ENCODE measurements around the gene ACOT4.
"Not testable (repeated sequence)": the region's sequence is repeated elsewhere in the genome, so short reads cannot be mapped to it uniquely, and the experiment has no call there.

ACOT4 gene

GRCh38 chr14:73634011-73634833, 42.5 kb downstream of the ACOT4 start:
- peak; percentile 43 for DNase-seq

- not testable (repeated sequence) for DNase-seq
Observed at GRCh38 chr14:73636355-73636754, 44.7 kb downstream of the ACOT4 start.

GRCh38 chr14:73637830-73638229, 46.2 kb downstream of the ACOT4 start:
- DNase-seq: no peak

- DNase-seq: no peak
Observed at GRCh38 chr14:73640796-73641365, 49.2 kb downstream of the ACOT4 start.

- DNase-seq: peak; percentile 90
Observed at GRCh38 chr14:73644531-73645247, 53.0 kb downstream of the ACOT4 start, which contains the start of gene DNAL1. Gene DNAL1 (plus strand): TSS chr14:73644986. CDS start chr14:73645040, 54 bp downstream.

GRCh38 chr14:73645248-73645610, 53.6 kb downstream of the ACOT4 start:
- DNase-seq: no peak

All from NCI-H2171 (cell line).